GM12891 (cell line): ENCODE results near the gene RNASEH2C. TPM values are rescaled to one million over a fixed set of nuclear protein-coding genes. Genes with fewer than 3 reads are reported as not detected.
"Not testable (repeated sequence)": the region's sequence is repeated elsewhere in the genome, so short reads cannot be mapped to it uniquely, and the experiment has no call there.

Experiments used
- DNase-seq: peaks from one replicate; pipeline ENCODE4 v3.0.0; 2011; ENCODE audit warnings: low spot score; ENCODE audit not compliant: insufficient read length
- FAIRE-seq: peaks from 2 replicates; lab custom pipeline; 2011; peaks lifted over from hg19 to GRCh38; lab: Jason Lieb, UNC
- PAX5 ChIP-seq: IDR thresholded peaks from 2 replicates; pipeline ENCODE4 v1.6.1; 2011; ENCODE audit warnings: low read length, moderate library complexity, mild to moderate bottlenecking; ENCODE audit not compliant: insufficient read depth, severe bottlenecking
- POLR2A ChIP-seq: IDR thresholded peaks from 2 replicates; pipeline ENCODE4 v1.6.1; 2011; ENCODE audit warnings: low read depth, low read length, control low read depth
- POLR2AphosphoS5 ChIP-seq: IDR thresholded peaks from 2 replicates; pipeline ENCODE4 v1.6.1; 2011; ENCODE audit warnings: low read depth, low read length, control low read depth
- POU2F2 ChIP-seq: IDR thresholded peaks from 2 replicates; pipeline ENCODE4 v1.6.1; 2011; ENCODE audit warnings: low read depth, mild to moderate bottlenecking, control low read depth, low read length, moderate library complexity
- SPI1 ChIP-seq: IDR thresholded peaks from 2 replicates; pipeline ENCODE4 v1.6.1; 2011; ENCODE audit warnings: low read depth, low read length, control low read depth
- TAF1 ChIP-seq: IDR thresholded peaks from 2 replicates; pipeline ENCODE4 v1.6.1; 2011; ENCODE audit warnings: low read depth, low read length, control low read depth
- polyA plus RNA-seq: library from polyadenylated mRNA; unstranded; fragments of >200 nt; gene quantifications from one replicate; pipeline ENCODE4 v1.2.1, GENCODE V29; 2012; ENCODE audit warnings: low read depth, missing spikeins, inconsistent platforms; ENCODE audit not compliant: missing spikeins

Gene RNASEH2C
- 59.1 TPM for polyA plus RNA-seq

GRCh38 chr11:65720211-65720934 is at the start of gene RNASEH2C:
TSS of gene RNASEH2C (minus strand) at chr11:65720798. CDS start at chr11:65720758, 40 bp downstream.
- FAIRE-seq, result peak; percentile 98
- peak; percentile 87 for TF ChIP-seq POLR2A
- TF ChIP-seq PAX5, result no peak
- peak; percentile 89 for TF ChIP-seq POLR2AphosphoS5
- no peak for TF ChIP-seq POU2F2
- TF ChIP-seq SPI1, result no peak
- peak; percentile 77 for TF ChIP-seq TAF1
- DNase-seq, result peak; percentile 95

- DNase-seq, FAIRE-seq: not testable (repeated sequence)
Measured at GRCh38 chr11:65767806-65768205, 47.2 kb upstream of the RNASEH2C start.

GRCh38 chr11:65767406-65767805 is 46.8 kb upstream of the RNASEH2C start:
- TF ChIP-seq POLR2A (no peak), PAX5 (no peak), TAF1 (no peak)
- FAIRE-seq (no peak), DNase-seq (no peak)

- FAIRE-seq (no peak), DNase-seq (no peak)
- TF ChIP-seq PAX5 (no peak), TAF1 (no peak), SPI1 (no peak), POU2F2 (no peak), POLR2AphosphoS5 (no peak), POLR2A (no peak)
Measured at GRCh38 chr11:65766535-65766934, 45.9 kb upstream of the RNASEH2C start.

- no peak for FAIRE-seq
- TF ChIP-seq POU2F2 (no peak), POLR2AphosphoS5 (no peak), TAF1 (no peak), SPI1 (no peak), POLR2A (no peak), PAX5 (no peak)
- no peak for DNase-seq
Measured at GRCh38 chr11:65764434-65764833, 43.8 kb upstream of the RNASEH2C start.

GRCh38 chr11:65762816-65763215 is 42.2 kb upstream of the RNASEH2C start:
- FAIRE-seq, DNase-seq: not testable (repeated sequence)

GRCh38 chr11:65762169-65762568 is 41.6 kb upstream of the RNASEH2C start:
- not testable (repeated sequence) for FAIRE-seq

GRCh38 chr11:65745049-65745448 is 24.5 kb upstream of the RNASEH2C start:
- FAIRE-seq, result no peak
- no peak for TF ChIP-seq POLR2A
- TF ChIP-seq SPI1, result no peak
- no peak for TF ChIP-seq PAX5
- TF ChIP-seq POU2F2, result no peak
- TF ChIP-seq POLR2AphosphoS5, result no peak
- TF ChIP-seq TAF1, result no peak

More at GRCh38 chr11:65762169-65762568, 41.6 kb upstream of the RNASEH2C start:
- not testable (repeated sequence) for DNase-seq

GRCh38 chr11:65744699-65745042 is 24.1 kb upstream of the RNASEH2C start:
- FAIRE-seq (no peak), DNase-seq (no peak)

More at GRCh38 chr11:65745049-65745448, 24.5 kb upstream of the RNASEH2C start:
- DNase-seq, result no peak

GRCh38 chr11:65744026-65744698 is 23.6 kb upstream of the RNASEH2C start:
- DNase-seq, result no peak
- no peak for TF ChIP-seq PAX5
- no peak for TF ChIP-seq TAF1
- TF ChIP-seq POLR2AphosphoS5, result no peak
- peak; percentile 23; the same call in 1 of the 2 replicates for TF ChIP-seq SPI1
- TF ChIP-seq POLR2A, result no peak
- TF ChIP-seq POU2F2, result no peak
- FAIRE-seq, result no peak

More at GRCh38 chr11:65744699-65745042, 24.1 kb upstream of the RNASEH2C start:
- TF ChIP-seq SPI1, result no peak
- no peak for TF ChIP-seq POU2F2
- no peak for TF ChIP-seq TAF1
- no peak for TF ChIP-seq POLR2AphosphoS5
- no peak for TF ChIP-seq POLR2A
- no peak for TF ChIP-seq PAX5

GRCh38 chr11:65743681-65744025 is 23.1 kb upstream of the RNASEH2C start:
- no peak for FAIRE-seq

More at GRCh38 chr11:65743681-65744025, 23.1 kb upstream of the RNASEH2C start:
- TF ChIP-seq POU2F2 (no peak), PAX5 (no peak), SPI1 (no peak), TAF1 (no peak), POLR2A (no peak), POLR2AphosphoS5 (no peak)
- DNase-seq, result no peak
